KOPT-K1 (cell line): ENCODE data around the gene BANP.
"Not testable (repeated sequence)": the region's sequence is repeated elsewhere in the genome, so short reads cannot be mapped to it uniquely, and the experiment has no call there.

Source experiments
- H3K27ac ChIP-seq: fragments of 200-600 bp; sonication (generic); 2 replicates; pipeline ENCODE4 v1.5.1; 2016; ENCODE audit warnings: antibody characterized with exemption, mild to moderate bottlenecking, low read depth, low read length; ENCODE audit not compliant: poor library complexity, severe bottlenecking
- H3K36me3 ChIP-seq: fragments of 200-600 bp; sonication (generic); 2 replicates; pipeline ENCODE4 v1.5.1; 2017; ENCODE audit warnings: antibody characterized with exemption, mild to moderate bottlenecking, low read length, moderate library complexity; ENCODE audit not compliant: insufficient read depth
- H3K9me3 ChIP-seq: fragments of 200-600 bp; sonication (generic); 2 replicates; pipeline ENCODE4 v1.5.1; 2017; ENCODE audit warnings: antibody characterized with exemption, low read length, mild to moderate bottlenecking; ENCODE audit not compliant: insufficient read depth, poor library complexity, severe bottlenecking

BANP gene

GRCh38 chr16:88050952-88051660 lies 99.9 kb downstream of the BANP start:
- H3K9me3 ChIP-seq, result no peaks in the 10 kb centered on the region
- H3K36me3 ChIP-seq, result peaks cover 47% of the 10 kb centered on the region
- no peak overlapping the region for H3K27ac ChIP-seq

- peaks cover 51% of the 10 kb centered on the region for H3K36me3 ChIP-seq
These were observed 101.4 kb downstream of the BANP start for GRCh38 chr16:88052661-88053060.

GRCh38 chr16:88053479-88053878 lies 102.2 kb downstream of the BANP start:
- peaks cover 45% of the 10 kb centered on the region for H3K36me3 ChIP-seq
- H3K27ac ChIP-seq, H3K9me3 ChIP-seq: not testable (repeated sequence)

More at GRCh38 chr16:88052661-88053060, 101.4 kb downstream of the BANP start:
- Histone ChIP-seq H3K9me3 (no peaks in the 10 kb centered on the region), H3K27ac (no peak overlapping the region)

- H3K9me3 ChIP-seq, result no peaks in the 10 kb centered on the region
- H3K27ac ChIP-seq, result no peak overlapping the region
- H3K36me3 ChIP-seq, result peaks cover 40% of the 10 kb centered on the region
These were observed 104.1 kb downstream of the BANP start for GRCh38 chr16:88055356-88055755.

GRCh38 chr16:88056212-88056611 lies 105.0 kb downstream of the BANP start:
- Histone ChIP-seq H3K27ac (no peak overlapping the region), H3K36me3 (peaks cover 34% of the 10 kb centered on the region; the same call in 1 of the 2 replicates), H3K9me3 (no peaks in the 10 kb centered on the region)

GRCh38 chr16:88057656-88058055 lies 106.4 kb downstream of the BANP start:
- Histone ChIP-seq H3K9me3 (no peaks in the 10 kb centered on the region), H3K27ac (no peak overlapping the region), H3K36me3 (peaks cover 21% of the 10 kb centered on the region; the same call in 1 of the 2 replicates)

GRCh38 chr16:88058136-88058535 lies 106.9 kb downstream of the BANP start:
- peaks cover 17% of the 10 kb centered on the region; the same call in 1 of the 2 replicates for H3K36me3 ChIP-seq
- H3K27ac ChIP-seq, result no peak overlapping the region
- H3K9me3 ChIP-seq, result no peaks in the 10 kb centered on the region

GRCh38 chr16:88058817-88059216 lies 107.6 kb downstream of the BANP start:
- Histone ChIP-seq H3K9me3 (no peaks in the 10 kb centered on the region), H3K36me3 (peaks cover 16% of the 10 kb centered on the region; the same call in 1 of the 2 replicates), H3K27ac (no peak overlapping the region)

- Histone ChIP-seq H3K36me3 (peaks cover 22% of the 10 kb centered on the region; the same call in 1 of the 2 replicates), H3K9me3 (no peaks in the 10 kb centered on the region), H3K27ac (no peak overlapping the region)
These were observed 108.6 kb downstream of the BANP start for GRCh38 chr16:88059701-88060386.

GRCh38 chr16:88060524-88061219 lies 109.4 kb downstream of the BANP start:
- no peaks in the 10 kb centered on the region for H3K9me3 ChIP-seq
- no peak overlapping the region for H3K27ac ChIP-seq
- H3K36me3 ChIP-seq, result peaks cover 22% of the 10 kb centered on the region; the same call in 1 of the 2 replicates

GRCh38 chr16:88061346-88062110 lies 110.3 kb downstream of the BANP start:
- H3K9me3 ChIP-seq, result no peaks in the 10 kb centered on the region
- no peak overlapping the region for H3K27ac ChIP-seq
- H3K36me3 ChIP-seq, result peaks cover 22% of the 10 kb centered on the region; the same call in 1 of the 2 replicates

GRCh38 chr16:88062341-88063210 lies 111.3 kb downstream of the BANP start:
- Histone ChIP-seq H3K9me3 (no peaks in the 10 kb centered on the region), H3K36me3 (peaks cover 18% of the 10 kb centered on the region; the same call in 1 of the 2 replicates), H3K27ac (no peak overlapping the region)

GRCh38 chr16:88063211-88063773 lies 112.1 kb downstream of the BANP start:
- no peak overlapping the region for H3K27ac ChIP-seq
- H3K9me3 ChIP-seq, result no peaks in the 10 kb centered on the region
- peaks cover 18% of the 10 kb centered on the region; the same call in 1 of the 2 replicates for H3K36me3 ChIP-seq
